ENCODE measurements around the gene BCKDHB. TPM values are rescaled to one million over a fixed set of nuclear protein-coding genes. Genes with fewer than 3 reads are reported as not detected.

BCKDHB gene
- total and polyA plus RNA-seq, 2 experiments from 2014 or later: 32.1 to 42.7 TPM

DNA sequence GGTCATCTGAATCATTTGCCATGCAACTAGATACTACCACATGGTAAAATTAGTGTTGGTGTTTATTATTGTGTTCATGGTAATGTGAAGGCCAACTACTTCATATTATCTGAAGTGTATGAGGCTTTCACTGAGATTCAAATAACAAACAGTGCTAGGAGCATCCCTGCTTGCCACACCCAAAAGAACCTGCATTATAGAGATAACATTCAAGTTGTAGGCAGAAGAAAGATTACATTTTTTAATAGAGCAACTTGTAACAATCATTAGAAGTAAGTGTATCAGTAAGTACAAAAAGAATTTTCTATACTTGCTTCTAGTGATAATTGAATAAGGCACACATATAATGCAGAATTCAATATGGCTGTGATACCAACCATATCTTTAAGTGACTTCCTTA lies 49.8 kb downstream of the BCKDHB start:
- H3K9me2 ChIP-seq (ENCODE audit: insufficient read depth): no peaks in the 10 kb centered on the region
- Mint-ChIP-seq H3K36me3 (ENCODE audit: low read depth) (no peaks in the 10 kb centered on the region), H3K27ac (no peak overlapping the region), H3K9me3 (no peaks in the 10 kb centered on the region), H3K4me3 (no peak overlapping the region), H3K4me1 (peaks cover 2% of the 10 kb centered on the region; the same call in 2 of the 3 replicates), H3K27me3 (ENCODE audit: insufficient read depth, low read depth, poor library complexity) (no peaks in the 10 kb centered on the region)
- H4K20me1 ChIP-seq (replicated peaks; ENCODE audit: insufficient read depth): no peaks in the 10 kb centered on the region
- H3F3A ChIP-seq (replicated peaks; ENCODE audit: low read depth): no peaks in the 10 kb centered on the region
- DNase-seq (ENCODE audit: low spot score) (no peak), ATAC-seq (no peak)
- H3K27ac ChIP-seq (ENCODE audit: low read depth): no peak overlapping the region
- H3K4me3 ChIP-seq: no peak overlapping the region
- no peaks in the 10 kb centered on the region for H3K79me2 ChIP-seq (replicated peaks; ENCODE audit: insufficient read depth)
- H3K4me2 ChIP-seq: no peak overlapping the region
- 0 out of 2 replicates have a peak, but pooled peaks cover 5% of the 10 kb centered on the region for H3K4me1 ChIP-seq (ENCODE audit: insufficient read depth)
- TF ChIP-seq ZNF114 (CRISPR knock-in tag; IDR thresholded peaks at IDR 0.05): no peak
- no peak for TF ChIP-seq NANOG (IDR thresholded peaks at IDR 0.05; ENCODE audit: borderline replicate concordance)
- no peak for TF ChIP-seq EZH2phosphoT487 (IDR thresholded peaks at IDR 0.05; ENCODE audit: unreplicated experiment)
- no peak for TF ChIP-seq POLR2AphosphoS5 (IDR thresholded peaks at IDR 0.05; ENCODE audit: low read depth)
- TF ChIP-seq, protein P1, sequence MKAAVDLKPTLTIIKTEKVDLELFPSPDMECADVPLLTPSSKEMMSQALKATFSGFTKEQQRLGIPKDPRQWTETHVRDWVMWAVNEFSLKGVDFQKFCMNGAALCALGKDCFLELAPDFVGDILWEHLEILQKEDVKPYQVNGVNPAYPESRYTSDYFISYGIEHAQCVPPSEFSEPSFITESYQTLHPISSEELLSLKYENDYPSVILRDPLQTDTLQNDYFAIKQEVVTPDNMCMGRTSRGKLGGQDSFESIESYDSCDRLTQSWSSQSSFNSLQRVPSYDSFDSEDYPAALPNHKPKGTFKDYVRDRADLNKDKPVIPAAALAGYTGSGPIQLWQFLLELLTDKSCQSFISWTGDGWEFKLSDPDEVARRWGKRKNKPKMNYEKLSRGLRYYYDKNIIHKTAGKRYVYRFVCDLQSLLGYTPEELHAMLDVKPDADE (IDR thresholded peaks at IDR 0.05): no peak
- no peak for TF ChIP-seq ZNF331 (CRISPR knock-in tag; IDR thresholded peaks at IDR 0.05; ENCODE audit: low read depth)
- no peak for TF ChIP-seq CREB1 (CRISPR knock-in tag; IDR thresholded peaks at IDR 0.05; ENCODE audit: low read depth)
- no peak for TF ChIP-seq ZNF462 (CRISPR knock-in tag; IDR thresholded peaks at IDR 0.05)
- no peak for TF ChIP-seq STAT1 (IDR thresholded peaks at IDR 0.05; ENCODE audit: unreplicated experiment)
- no peak for TF ChIP-seq REST (IDR thresholded peaks at IDR 0.05; ENCODE audit: unreplicated experiment)
- TF ChIP-seq CTCF (conservative IDR thresholded peaks at IDR 0.05; ENCODE audit: low read depth in 2 of 2): no peak
- no peak for TF ChIP-seq EZH2 (IDR thresholded peaks at IDR 0.05; ENCODE audit: low read depth, unreplicated experiment)
- no peak for TF ChIP-seq JUNB (IDR thresholded peaks at IDR 0.05; ENCODE audit: unreplicated experiment)
- H3K36me3 ChIP-seq (ENCODE audit: insufficient read depth): no peaks in the 10 kb centered on the region
- H2AFZ ChIP-seq: no peak overlapping the region
- H3K27me3 ChIP-seq (ENCODE audit: insufficient read depth): no peaks in the 10 kb centered on the region
